Measurements from ENCODE around the gene TMEM258.

TMEM258 gene

DNA sequence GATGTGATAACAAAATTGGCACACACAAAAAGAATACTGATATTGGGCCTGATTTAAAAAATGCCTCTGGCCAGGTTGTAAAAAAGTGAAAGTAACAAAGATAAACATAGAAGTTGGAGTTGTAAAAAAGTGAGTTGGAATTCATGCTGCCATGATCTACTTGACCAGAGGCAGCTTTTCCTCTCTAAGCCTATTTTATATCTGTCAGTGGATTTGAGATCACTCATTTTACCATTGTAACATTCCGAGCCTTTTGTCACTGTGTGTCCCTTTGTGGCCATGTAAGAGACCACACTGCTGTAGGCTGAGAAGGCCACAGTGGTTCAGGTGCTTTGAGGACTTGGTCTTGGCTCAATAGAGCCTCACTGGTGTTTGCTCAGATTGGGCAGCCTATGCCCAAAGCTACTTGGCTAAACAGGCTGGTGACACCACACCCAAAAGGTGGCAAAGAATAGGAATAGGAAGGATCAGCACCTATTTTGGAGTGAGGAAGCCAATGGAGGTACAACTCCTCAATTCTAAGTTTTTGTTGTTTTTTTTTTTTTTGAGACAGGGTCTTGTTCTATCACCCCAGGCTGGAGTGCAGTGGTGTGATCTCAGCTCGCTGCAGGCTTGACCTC is 7.4 kb upstream of the TMEM258 start:
- peak overlapping the region; percentile 17 for H3K27ac ChIP-seq
- CTCF ChIA-PET = interaction anchor here (1.4 kb wide), 1 partner anchor 282 kb away, joined by 4 read pairs; no protein-coding TSS in a partner anchor
- TF ChIP-seq, protein P1, sequence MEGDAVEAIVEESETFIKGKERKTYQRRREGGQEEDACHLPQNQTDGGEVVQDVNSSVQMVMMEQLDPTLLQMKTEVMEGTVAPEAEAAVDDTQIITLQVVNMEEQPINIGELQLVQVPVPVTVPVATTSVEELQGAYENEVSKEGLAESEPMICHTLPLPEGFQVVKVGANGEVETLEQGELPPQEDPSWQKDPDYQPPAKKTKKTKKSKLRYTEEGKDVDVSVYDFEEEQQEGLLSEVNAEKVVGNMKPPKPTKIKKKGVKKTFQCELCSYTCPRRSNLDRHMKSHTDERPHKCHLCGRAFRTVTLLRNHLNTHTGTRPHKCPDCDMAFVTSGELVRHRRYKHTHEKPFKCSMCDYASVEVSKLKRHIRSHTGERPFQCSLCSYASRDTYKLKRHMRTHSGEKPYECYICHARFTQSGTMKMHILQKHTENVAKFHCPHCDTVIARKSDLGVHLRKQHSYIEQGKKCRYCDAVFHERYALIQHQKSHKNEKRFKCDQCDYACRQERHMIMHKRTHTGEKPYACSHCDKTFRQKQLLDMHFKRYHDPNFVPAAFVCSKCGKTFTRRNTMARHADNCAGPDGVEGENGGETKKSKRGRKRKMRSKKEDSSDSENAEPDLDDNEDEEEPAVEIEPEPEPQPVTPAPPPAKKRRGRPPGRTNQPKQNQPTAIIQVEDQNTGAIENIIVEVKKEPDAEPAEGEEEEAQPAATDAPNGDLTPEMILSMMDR (conservative IDR thresholded peaks at IDR 0.05; ENCODE audit: low read depth) = no peak
- no peak for DNase-seq (ENCODE audit: low spot score)
- POLR2A ChIA-PET (ENCODE audit: low non-redundant PET) = interaction anchor here (1.2 kb wide), 1 partner anchor 15 kb away, joined by 17 read pairs; no protein-coding TSS in a partner anchor

DNA sequence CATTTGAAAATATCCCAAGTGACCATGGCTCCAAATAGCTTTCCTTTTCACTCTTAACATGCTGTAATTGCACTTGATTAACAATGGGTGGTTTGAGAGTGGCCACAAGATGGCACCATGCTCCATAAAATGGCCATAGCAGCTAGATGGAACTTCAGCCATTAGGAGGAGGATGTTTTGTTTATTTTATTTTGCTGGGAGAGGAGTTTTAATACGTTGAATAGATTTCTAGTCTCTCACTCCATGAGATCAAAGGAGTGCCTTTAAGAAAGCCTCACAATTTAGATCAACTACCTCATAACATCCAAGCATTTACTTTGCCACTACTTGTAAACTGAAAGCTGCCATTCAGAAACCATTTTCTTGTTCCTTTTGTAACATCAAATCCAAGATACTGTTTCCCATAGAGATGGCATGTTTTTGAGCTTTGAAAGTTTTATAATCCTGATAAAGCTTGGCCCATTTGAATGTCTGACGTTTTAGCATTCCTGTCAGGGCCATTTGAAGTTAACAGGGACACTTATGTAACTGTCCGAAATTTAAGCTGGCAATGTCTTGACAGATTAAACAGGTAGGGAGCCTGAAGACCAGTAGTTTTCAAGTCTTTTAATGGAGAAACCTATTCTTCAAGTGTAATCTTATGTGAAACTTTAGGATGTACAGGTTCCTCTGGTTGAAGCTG is 5.0 kb upstream of the TMEM258 start:
- no peak overlapping the region for H3K27ac ChIP-seq
- DNase-seq (ENCODE audit: low spot score) = peak; percentile 62
- TF ChIP-seq, protein P1 (conservative IDR thresholded peaks at IDR 0.05; ENCODE audit: low read depth) = peak; percentile 81
- CTCF ChIA-PET = interaction anchor here (0.6 to 3.0 kb wide), 22 partner anchors 9 to 770 kb away, joined by 3 to 17 read pairs (median 3); no protein-coding TSS in a partner anchor
- POLR2A ChIA-PET (ENCODE audit: low non-redundant PET) = no interaction called here

DNA sequence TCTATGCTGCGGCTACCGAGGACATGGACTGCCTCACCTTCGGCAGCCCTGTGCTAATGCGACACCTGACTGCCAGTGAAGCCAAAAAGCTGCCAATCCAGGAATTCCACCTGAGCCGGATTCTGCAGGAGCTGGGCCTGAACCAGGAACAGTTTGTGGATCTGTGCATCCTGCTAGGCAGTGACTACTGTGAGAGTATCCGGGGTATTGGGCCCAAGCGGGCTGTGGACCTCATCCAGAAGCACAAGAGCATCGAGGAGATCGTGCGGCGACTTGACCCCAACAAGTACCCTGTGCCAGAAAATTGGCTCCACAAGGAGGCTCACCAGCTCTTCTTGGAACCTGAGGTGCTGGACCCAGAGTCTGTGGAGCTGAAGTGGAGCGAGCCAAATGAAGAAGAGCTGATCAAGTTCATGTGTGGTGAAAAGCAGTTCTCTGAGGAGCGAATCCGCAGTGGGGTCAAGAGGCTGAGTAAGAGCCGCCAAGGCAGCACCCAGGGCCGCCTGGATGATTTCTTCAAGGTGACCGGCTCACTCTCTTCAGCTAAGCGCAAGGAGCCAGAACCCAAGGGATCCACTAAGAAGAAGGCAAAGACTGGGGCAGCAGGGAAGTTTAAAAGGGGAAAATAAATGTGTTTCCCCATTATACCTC is 3.6 kb upstream of the TMEM258 start:
- POLR2A ChIA-PET (ENCODE audit: low non-redundant PET) = no interaction called here
- CTCF ChIA-PET = interaction anchor here (0.6 to 3.0 kb wide), 4 partner anchors 79 to 411 kb away, joined by 3 to 17 read pairs (median 6); no protein-coding TSS in a partner anchor
- peak overlapping the region; percentile 29 for H3K27ac ChIP-seq
- no peak for DNase-seq (ENCODE audit: low spot score)
- TF ChIP-seq, protein P1 (conservative IDR thresholded peaks at IDR 0.05; ENCODE audit: low read depth) = no peak

DNA sequence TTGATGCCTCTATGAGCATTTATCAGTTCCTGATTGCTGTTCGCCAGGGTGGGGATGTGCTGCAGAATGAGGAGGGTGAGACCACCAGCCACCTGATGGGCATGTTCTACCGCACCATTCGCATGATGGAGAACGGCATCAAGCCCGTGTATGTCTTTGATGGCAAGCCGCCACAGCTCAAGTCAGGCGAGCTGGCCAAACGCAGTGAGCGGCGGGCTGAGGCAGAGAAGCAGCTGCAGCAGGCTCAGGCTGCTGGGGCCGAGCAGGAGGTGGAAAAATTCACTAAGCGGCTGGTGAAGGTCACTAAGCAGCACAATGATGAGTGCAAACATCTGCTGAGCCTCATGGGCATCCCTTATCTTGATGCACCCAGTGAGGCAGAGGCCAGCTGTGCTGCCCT is 3.1 kb upstream of the TMEM258 start:
- CTCF ChIA-PET = interaction anchor here (3.0 kb wide), 1 partner anchor 152 kb away, joined by 17 read pairs; no protein-coding TSS in a partner anchor
- DNase-seq (ENCODE audit: low spot score) = no peak
- TF ChIP-seq, protein P1 (conservative IDR thresholded peaks at IDR 0.05; ENCODE audit: low read depth) = no peak
- POLR2A ChIA-PET (ENCODE audit: low non-redundant PET) = no interaction called here
- peak overlapping the region; percentile 29 for H3K27ac ChIP-seq

DNA sequence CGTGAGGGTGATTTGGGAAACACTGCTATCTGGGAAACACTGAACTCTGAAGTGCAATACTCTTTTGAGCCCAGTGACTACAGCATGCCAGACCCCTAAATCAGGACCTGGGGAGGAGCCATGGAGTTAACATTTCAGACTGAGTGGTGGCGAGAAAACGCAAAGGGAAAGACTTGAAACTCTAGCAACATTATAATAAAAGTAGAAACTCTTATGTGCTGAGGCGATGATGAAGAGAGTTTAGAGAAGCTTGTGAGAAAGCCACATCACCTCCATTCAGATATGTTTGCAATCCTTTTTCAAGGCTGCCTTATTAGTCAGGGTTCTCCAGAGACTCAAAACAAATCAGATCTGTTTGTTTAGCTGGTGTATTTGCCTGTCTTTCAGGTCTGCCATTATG is 2.2 kb upstream of the TMEM258 start:
- no peak overlapping the region for H3K27ac ChIP-seq
- ChIA-PET POLR2A (ENCODE audit: low non-redundant PET) (no interaction called here), CTCF (no interaction called here)
- TF ChIP-seq, protein P1 (conservative IDR thresholded peaks at IDR 0.05; ENCODE audit: low read depth) = no peak
- no peak for DNase-seq (ENCODE audit: low spot score)

DNA sequence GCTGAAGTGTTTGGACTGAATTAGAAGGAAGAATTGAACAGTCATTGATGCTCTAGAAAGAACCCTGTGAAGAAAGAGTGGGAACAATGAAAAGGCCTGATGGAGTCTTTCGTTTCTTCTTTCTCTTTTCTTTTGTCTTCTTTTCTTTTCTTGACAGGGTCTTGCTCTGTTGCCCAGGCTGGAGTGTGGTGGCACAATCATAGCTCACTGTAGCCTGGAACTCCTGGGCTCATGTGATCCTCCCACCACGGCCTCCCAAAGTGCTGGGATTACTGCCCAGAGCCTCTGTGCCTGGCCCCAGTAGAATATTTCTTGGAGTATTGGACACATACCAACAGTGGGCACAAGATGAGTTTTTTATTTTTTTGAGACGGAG is 1.4 kb upstream of the TMEM258 start:
- TF ChIP-seq, protein P1 (conservative IDR thresholded peaks at IDR 0.05; ENCODE audit: low read depth) = no peak
- ChIA-PET CTCF (interaction anchor here (1.4 to 1.8 kb wide), 2 partner anchors 77 to 314 kb away, joined by 4 to 5 read pairs; no protein-coding TSS in a partner anchor), POLR2A (ENCODE audit: low non-redundant PET) (no interaction called here)
- peak overlapping the region; percentile 29; the same call in 1 of the 2 replicates for H3K27ac ChIP-seq
- DNase-seq (ENCODE audit: low spot score) = no peak

Measured in RWPE1 (cell line).